GM18951 (cell line): Measurements from ENCODE around the gene NUP85.
"Not testable (repeated sequence)": the region's sequence is repeated elsewhere in the genome, so short reads cannot be mapped to it uniquely, and the experiment has no call there.

ENCODE experiments used
- POLR2A ChIP-seq: IDR thresholded peaks from 4 replicates; pipeline ENCODE4 v1.6.1; 2011; ENCODE audit warnings: mild to moderate bottlenecking; ENCODE audit not compliant: insufficient read length, insufficient read depth; ENCODE audit errors: extremely low read depth
- in situ Hi-C: fragments of 300-500 bp; cut with MboI; formaldehyde crosslinking; loops from one replicate; pipeline ENCODE4 v1.12.0; 2022; ENCODE audit warnings: low sequenced_read_pairs, mixed read lengths, inconsistent platforms; ENCODE audit not compliant: unreplicated experiment

The NUP85 gene

DNA sequence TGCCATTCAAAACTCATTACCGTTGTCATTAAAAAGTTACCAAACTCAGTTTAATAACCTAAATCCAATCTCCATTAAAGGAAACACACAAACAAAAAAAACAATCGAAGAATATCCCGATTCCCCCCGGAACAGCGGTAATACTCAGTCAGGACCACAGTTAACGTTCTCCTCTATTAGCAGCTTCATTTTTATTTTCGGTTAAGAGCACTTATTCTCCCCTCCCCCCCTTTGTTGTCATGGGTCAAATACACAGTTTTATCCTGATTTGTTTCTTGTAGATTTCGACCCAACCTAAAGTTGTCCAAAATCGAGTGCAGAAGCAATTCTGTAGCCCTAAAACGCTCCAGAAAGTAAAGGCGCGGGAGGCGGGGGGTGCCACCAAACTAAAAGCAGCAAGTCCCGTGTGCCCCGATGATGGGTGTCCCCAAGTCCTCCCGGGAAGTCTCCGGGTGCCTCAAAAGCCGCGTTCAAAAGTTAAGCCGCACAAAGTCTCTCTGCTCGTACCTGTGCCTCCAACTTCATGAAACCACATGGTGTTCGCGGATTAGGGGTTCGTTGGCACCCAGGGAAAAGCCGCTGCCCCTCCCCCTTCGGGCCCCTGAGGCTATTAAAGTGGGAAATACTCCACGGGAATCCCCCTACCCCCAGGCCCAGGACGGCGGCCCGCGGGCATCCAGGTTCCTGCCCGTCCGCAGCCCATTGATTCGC, 23.7 kb upstream of the NUP85 start:
- in situ Hi-C loops = no loop called here
- TF ChIP-seq POLR2A = no peak

DNA sequence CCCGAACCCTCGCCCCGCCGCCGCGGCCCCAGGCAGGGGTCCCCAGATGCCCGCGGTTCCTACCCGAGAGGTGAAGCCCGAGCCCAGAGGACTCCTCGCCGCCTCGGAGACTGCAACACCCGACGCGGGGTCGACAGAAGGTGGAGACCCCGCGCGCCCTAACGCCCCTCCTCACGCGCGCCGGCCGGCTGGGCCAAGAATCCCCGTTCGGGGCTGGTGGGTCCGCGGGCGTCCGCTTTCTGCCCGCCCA, 23.2 kb upstream of the NUP85 start:
- in situ Hi-C loops = no loop called here
- no peak for TF ChIP-seq POLR2A

DNA sequence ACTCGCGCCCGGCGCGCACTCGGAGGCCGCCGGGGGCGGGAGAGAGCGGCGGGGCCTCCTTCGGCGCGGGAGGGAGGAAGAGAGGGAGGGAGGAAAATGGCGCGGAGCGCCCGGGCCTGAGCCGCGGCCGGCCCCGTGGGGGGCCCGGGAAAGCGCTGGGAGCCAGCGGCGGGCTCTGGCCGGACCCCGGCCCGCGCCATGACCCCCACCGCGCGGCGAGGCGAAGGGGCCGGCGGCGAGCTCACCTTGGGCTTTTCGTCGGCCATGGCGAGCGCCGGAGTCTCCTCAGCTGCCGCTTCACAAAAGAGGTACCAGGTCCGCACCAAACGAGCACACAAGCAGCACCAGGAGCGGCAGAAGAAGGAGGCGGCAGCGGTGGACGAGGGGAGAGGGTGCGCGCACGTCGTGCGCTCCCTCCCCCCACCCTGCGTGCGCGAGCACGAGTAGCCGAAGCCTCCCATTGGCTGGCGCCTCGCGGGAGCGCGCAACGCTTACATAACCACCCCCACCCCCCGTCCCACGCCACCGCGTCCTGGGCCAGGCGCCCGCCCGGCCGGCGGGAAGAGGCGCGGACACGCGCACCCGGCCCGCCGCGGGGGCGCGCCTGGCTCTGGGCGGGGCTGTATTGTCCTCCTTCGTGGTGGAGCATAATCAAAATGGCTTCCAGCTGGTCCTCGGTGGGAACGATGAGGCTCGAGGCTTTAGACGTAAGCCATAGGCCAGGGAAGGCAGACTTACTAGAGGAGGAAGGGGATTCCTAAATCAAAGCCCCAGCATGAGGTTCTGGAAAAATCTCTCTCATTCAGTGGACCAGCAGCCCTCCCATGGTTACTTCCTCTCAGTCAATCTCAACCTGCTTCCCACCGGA, 22.7 kb upstream of the NUP85 start, which contains the start of gene SUMO2:
SUMO2 (minus strand) TSS at position 391 of the 868 bp plus-strand sequence; CDS start at position 266, 125 bp downstream.
- peak; percentile 70 for TF ChIP-seq POLR2A
- in situ Hi-C loops = no loop called here

DNA sequence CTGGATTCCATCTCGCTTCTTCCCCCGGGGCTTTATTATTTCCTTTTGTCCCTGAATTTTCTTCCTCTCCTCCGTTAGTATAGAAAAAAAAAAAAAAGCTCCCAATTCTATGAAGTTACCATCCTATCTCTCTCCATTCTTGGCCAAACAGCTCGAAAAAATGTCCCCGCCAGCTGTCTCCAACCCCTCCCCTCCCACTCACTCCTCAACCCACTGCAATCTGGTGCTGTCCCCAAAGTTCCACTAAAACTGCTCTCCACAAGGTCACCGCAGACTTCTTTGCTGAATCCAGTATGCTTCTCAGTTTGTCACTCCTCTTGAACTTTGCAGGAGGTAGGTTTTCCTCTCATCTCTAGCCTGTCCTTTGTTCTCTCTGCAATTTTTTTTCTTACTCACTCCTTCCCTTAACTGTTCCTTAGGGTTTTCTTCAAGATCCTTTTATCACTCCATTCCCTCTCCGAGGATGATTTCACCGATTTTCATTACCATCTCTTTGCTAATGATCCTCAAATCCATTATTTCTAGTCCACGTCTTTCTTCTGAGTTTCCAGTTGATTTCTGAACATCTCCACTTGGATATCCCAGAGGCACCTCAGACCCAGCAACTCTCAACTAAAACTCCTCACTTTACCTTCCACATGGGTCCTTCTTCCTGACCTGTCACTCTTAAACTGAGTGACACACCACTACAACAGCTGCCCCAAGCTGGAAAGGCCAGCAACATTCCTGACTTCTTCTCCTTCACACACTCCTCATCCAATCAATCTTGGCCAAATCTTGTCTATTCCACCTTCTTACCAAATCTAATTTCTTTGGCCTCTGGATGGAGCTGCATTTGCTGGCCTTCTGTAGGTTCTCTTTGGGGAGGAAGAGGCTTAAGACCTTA, 21.2 kb upstream of the NUP85 start:
- TF ChIP-seq POLR2A = no peak
- in situ Hi-C loops = no loop called here

DNA sequence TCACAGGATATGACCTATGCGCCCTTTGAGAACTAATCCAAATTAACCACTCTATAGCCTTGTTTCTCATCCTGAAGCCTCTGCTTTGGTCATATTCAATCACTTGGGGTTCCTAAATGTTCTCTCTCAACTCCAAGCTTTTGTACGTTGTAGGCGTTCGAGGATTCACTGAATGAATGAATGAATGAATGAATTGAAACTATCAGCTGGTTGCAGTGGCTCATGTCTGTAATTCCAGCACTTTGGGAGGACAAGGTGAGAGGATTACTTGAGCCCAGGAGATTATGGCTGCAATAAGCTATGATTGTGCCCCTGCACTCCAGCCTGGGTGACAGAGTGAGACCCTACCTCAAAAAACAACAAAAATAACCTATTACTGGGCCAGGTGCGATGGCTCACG, 16.9 kb upstream of the NUP85 start:
- in situ Hi-C loops = no loop called here
- TF ChIP-seq POLR2A = no peak

DNA sequence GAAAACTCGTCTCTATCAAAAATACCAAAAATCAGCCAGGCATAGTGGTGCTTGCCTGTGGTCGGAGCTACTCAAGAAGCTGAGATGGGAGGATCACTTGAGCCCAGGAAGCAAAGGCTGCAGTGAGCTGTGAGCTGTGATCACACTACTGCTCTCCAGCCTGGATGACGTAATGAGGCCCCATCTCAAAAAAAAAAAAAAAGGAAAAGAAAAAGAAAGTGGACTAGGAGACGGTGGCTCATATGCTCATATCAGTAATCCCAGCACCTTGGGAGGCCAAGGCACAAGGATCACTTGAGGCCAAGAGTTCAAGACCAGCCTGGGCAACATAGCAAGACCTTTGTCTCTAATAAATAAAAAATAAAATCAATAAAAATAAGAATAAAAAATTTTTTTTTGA, 13.9 kb upstream of the NUP85 start:
- in situ Hi-C loops = no loop called here
- no peak for TF ChIP-seq POLR2A

DNA sequence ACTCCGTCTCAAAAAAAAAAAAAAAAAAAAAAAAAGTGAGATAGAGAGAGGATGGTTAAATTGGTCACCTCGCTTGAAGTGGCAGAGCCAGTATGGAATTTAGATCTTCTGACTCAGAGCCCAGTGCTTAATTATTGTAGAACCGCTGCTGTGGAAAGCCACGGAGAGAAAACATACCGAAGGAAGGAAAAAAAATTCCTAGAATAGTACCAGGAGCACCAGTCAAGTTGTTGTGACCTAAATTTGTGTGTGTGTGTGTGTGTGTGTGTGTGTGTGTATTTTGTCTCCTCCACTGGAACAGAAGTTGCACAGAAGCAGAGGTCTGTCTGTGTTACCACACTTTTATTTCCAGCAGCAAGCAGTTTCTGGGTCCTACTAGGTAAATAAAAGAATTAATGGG, 10.6 kb upstream of the NUP85 start:
- in situ Hi-C loops = no loop called here
- TF ChIP-seq POLR2A = no peak

DNA sequence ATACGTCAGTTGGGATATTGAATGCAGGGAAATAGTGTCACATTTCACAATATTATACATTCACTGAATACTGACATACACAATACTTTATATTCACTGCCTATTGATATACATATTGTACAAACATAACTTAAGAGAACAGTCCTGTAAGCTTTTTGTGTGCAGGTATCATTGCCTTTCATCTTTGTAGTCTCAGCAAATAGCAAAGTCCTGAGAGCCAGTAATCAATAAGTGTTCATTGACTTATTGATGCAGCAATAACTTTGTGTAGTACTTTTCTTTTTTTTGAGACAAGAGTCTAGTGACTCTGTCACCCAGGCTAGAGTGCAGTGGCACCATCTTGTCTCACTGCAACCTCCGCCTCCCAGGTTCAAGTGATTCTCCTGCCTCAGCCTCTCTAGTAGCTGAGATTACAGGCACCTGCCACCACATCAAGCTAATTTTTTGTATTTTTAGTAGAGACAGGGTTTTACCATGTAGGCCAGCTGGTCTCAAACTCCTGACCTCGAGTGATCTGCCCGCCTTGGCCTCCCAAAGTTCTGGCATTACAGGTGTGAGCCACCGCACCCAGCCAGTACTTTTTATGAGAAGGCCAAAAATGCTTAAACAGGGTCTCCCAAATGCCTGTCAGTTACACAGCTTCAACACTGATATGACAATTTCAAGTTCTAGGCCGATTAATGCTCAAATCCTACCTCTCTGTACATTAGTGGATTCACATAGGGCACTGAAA, 5.4 kb upstream of the NUP85 start:
- in situ Hi-C loops = no loop called here
- no peak for TF ChIP-seq POLR2A

DNA sequence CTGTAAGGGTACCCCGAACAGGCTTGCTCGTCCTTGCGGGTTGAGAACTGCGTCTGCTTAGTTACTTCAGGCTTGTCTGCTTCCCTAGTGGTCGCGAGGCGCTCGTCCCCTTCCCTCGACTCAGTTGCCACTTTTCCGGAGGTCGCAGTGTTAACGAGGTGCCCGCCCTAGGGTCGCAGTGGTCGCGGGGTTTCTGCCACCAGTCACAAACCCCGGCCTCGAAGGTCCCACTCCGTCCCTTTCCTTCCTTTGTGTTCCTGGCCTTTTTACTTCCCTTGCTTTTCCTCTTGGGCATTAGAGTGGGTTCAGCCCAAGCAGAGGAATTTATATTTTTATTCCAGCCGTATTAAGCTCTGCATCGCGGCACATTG, 299 bp downstream of the NUP85 start:
- no peak for TF ChIP-seq POLR2A
- in situ Hi-C loops = no loop called here

DNA sequence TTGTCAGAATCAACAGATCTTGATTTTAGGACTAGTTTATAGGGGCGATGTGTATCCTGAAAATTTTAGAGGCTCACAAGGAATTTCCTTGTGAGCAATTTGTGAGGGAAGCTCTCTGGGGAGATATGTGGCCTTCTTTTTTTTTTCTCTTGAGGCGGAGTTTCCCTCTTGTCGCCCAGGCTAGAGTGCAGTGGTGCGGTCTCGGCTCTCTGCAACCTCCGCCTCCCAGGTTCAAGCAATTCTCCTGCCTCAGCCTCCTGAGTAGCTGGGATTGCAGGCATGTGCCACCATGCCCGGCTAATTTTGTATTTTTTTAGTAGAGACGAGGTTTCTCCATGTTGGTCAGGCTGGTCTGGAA, 1.6 kb downstream of the NUP85 start:
- in situ Hi-C loops = not testable (repeated sequence)

DNA sequence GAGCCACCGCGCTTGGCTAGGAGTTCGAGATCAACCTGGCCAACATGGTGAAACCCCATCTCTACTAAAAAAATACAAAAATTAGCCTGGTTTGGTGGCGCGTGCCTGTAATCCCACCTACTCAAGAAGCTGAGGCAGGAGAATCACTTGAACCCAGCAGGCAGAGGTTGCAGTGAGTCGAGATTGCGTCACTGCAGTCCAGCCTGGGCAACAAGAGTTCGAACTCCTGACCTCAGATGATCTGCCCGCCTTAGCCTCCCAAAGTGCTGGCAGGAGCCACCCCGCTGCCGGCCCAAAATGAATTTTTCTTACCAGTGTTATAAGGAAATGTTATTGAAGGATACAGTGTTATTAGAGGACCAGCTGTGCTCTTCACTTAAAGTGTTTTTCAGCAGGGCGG, 2.3 kb downstream of the NUP85 start:
- in situ Hi-C loops = no loop called here

DNA sequence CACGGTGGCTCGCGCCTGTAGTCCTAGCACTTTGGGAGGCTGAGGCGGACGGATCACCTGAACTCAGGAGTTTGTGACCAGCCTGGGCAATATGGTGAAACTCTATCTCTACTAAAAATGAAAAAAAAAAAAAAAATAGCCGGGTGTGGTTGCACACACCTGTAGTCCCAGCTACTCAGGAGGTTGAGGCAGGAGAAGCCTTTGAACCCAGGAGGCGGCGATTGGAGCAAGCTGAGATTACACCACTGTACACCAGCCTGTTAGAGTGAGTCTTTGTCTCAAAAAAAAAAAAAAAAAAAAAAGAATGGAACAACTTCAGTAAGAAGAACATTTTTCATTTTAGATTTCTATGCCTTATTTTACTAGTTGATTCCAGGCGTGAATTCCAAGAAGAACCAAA, 2.7 kb downstream of the NUP85 start:
- in situ Hi-C loops = no loop called here
- no peak for TF ChIP-seq POLR2A

More for the DNA sequence above, 2.3 kb downstream of the NUP85 start:
- no peak for TF ChIP-seq POLR2A

DNA sequence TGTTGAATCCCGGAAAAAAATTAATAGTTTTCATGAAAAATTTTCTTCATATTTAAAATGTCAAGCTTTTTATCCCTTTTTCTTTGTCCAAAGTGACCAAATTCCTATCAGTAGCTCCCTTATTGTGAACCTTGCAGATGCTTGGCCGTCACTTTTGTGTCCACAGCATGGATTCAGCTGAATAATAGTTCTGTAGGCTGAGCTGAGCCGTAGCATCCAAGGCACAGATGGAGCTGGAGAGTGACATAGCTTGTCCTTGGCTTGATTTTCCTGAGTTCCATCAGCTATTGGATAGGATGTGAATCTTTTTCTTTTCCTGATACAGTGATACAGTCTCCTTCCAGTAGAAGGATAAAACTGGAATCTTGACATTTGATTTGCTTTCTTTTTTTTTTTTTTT, 3.6 kb downstream of the NUP85 start:
- in situ Hi-C loops = no loop called here
- TF ChIP-seq POLR2A = no peak

DNA sequence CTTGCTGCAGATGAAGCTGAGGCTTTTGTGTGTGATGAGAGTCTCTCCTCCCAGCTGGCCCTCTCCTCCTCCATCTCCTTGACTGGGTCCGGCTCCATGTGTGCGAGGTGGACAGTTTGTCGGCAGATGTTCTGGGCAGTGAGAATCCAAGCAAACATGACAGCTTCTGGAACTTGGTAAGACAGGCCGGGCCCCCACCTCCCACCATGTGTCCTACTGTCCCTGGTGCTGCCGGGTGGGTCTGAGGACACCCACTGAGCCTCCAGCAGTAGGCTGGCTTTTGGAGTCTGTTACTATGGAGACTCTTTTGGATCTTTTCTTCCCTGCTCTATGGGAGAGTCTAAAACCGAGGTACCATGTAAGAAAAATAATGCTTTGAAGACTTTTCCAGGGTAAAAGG, 12.7 kb downstream of the NUP85 start:
- in situ Hi-C loops = no loop called here
- no peak for TF ChIP-seq POLR2A
